HG03565 (cell line): ENCODE results near the gene RAD51B.
"Not testable (repeated sequence)": the region's sequence is repeated elsewhere in the genome, so short reads cannot be mapped to it uniquely, and the experiment has no call there.

ENCODE experiments used
- ATAC-seq: cut with Tn5 transposase; IDR thresholded peaks from one replicate; pipeline ENCODE4 v1.9.1; 2021; ENCODE audit warnings: mild to moderate bottlenecking, moderate library complexity; ENCODE audit not compliant: unreplicated experiment

Gene RAD51B

GRCh38 chr14:67942080-67942710 lies 122.6 kb downstream of the RAD51B start:
- no peak for ATAC-seq

GRCh38 chr14:67943947-67944346 lies 124.4 kb downstream of the RAD51B start:
- ATAC-seq, result no peak

GRCh38 chr14:67944605-67945004 lies 125.0 kb downstream of the RAD51B start:
- no peak for ATAC-seq

GRCh38 chr14:67949771-67950170 lies 130.2 kb downstream of the RAD51B start:
- ATAC-seq, result no peak

- no peak for ATAC-seq
Measured at GRCh38 chr14:67950386-67950785, 130.8 kb downstream of the RAD51B start.

- ATAC-seq, result no peak
Measured at GRCh38 chr14:67951529-67952135, 132.1 kb downstream of the RAD51B start.

GRCh38 chr14:67952381-67952780 lies 132.8 kb downstream of the RAD51B start:
- ATAC-seq, result no peak

- no peak for ATAC-seq
Measured at GRCh38 chr14:67952786-67953185, 133.2 kb downstream of the RAD51B start.

GRCh38 chr14:67955261-67955660 lies 135.7 kb downstream of the RAD51B start:
- no peak for ATAC-seq

GRCh38 chr14:67957946-67958345 lies 138.4 kb downstream of the RAD51B start:
- no peak for ATAC-seq

- no peak for ATAC-seq
Measured at GRCh38 chr14:67961676-67962075, 142.1 kb downstream of the RAD51B start.

- ATAC-seq, result peak; percentile 60
Measured at GRCh38 chr14:67962215-67962644, 142.7 kb downstream of the RAD51B start.

GRCh38 chr14:67963545-67963944 lies 144.0 kb downstream of the RAD51B start:
- no peak for ATAC-seq

GRCh38 chr14:67963960-67964812 lies 144.6 kb downstream of the RAD51B start:
- ATAC-seq, result no peak

- ATAC-seq, result no peak
Measured at GRCh38 chr14:67965696-67966095, 146.1 kb downstream of the RAD51B start.

GRCh38 chr14:67967206-67967605 lies 147.6 kb downstream of the RAD51B start:
- no peak for ATAC-seq

- not testable (repeated sequence) for ATAC-seq
Measured at GRCh38 chr14:67967970-67968369, 148.4 kb downstream of the RAD51B start.

- ATAC-seq, result no peak
Measured at GRCh38 chr14:67970923-67971322, 151.3 kb downstream of the RAD51B start.

- no peak for ATAC-seq
Measured at GRCh38 chr14:67971627-67972625, 152.3 kb downstream of the RAD51B start.

- ATAC-seq, result no peak
Measured at GRCh38 chr14:67973436-67973835, 153.9 kb downstream of the RAD51B start.

GRCh38 chr14:67975470-67975869 lies 155.9 kb downstream of the RAD51B start:
- ATAC-seq, result no peak
